BJ (cell line): ENCODE results near the gene OGFR. TPM values are rescaled to one million over a fixed set of nuclear protein-coding genes. Genes with fewer than 3 reads are reported as not detected.
A peak's percentile ranks its signal among the peaks of the same experiment; 100 is the strongest.

Experiments used
- CTCF ChIA-PET: fragments of 350-600 bp; formaldehyde crosslinking; extraction: SDS; loops from one replicate; lab custom pipeline; 2021; ENCODE audit warnings: antibody characterized with exemption, inconsistent platforms; lab: Yijun Ruan, JAX
- POLR2A ChIA-PET: fragments of 300-600 bp; sonication (Branson Sonifier 250); formaldehyde crosslinking; extraction: SDS; loops from one replicate; lab custom pipeline; 2021; ENCODE audit warnings: antibody characterized with exemption; lab: Charles Lee
- DNase-seq: peaks from one replicate; pipeline ENCODE4 v3.0.0-alpha.2; 2011; ENCODE audit warnings: low read depth
- H3K27me3 ChIP-seq: 2 replicates; pipeline ENCODE4 v1.6.0; 2011; ENCODE audit warnings: low read length; ENCODE audit not compliant: control insufficient read depth, insufficient read depth
- H3K36me3 ChIP-seq: 2 replicates; pipeline ENCODE4 v1.5.1; 2011; ENCODE audit warnings: low read length; ENCODE audit not compliant: control insufficient read depth, insufficient read depth
- H3K4me3 ChIP-seq: 2 replicates; pipeline ENCODE4 v1.5.1; 2011; ENCODE audit warnings: low read depth, mild to moderate bottlenecking, control low read depth, low read length
- polyA plus RNA-seq: library from polyadenylated mRNA; depleted of rRNA; stranded (reverse); fragments of >200 nt; gene quantifications from 2 replicates; pipeline ENCODE4 v1.2.3, GENCODE V29; 2011
- TF ChIP-seq, protein P1 (sequence below): IDR thresholded peaks from 2 replicates; pipeline ENCODE4 v1.5.1; 2011; ENCODE audit warnings: low read depth, mild to moderate bottlenecking, control low read depth, inconsistent platforms, low read length, moderate library complexity; ENCODE audit not compliant: insufficient read depth

OGFR gene
- polyA plus RNA-seq, 1 experiment: 34.2 TPM

DNA sequence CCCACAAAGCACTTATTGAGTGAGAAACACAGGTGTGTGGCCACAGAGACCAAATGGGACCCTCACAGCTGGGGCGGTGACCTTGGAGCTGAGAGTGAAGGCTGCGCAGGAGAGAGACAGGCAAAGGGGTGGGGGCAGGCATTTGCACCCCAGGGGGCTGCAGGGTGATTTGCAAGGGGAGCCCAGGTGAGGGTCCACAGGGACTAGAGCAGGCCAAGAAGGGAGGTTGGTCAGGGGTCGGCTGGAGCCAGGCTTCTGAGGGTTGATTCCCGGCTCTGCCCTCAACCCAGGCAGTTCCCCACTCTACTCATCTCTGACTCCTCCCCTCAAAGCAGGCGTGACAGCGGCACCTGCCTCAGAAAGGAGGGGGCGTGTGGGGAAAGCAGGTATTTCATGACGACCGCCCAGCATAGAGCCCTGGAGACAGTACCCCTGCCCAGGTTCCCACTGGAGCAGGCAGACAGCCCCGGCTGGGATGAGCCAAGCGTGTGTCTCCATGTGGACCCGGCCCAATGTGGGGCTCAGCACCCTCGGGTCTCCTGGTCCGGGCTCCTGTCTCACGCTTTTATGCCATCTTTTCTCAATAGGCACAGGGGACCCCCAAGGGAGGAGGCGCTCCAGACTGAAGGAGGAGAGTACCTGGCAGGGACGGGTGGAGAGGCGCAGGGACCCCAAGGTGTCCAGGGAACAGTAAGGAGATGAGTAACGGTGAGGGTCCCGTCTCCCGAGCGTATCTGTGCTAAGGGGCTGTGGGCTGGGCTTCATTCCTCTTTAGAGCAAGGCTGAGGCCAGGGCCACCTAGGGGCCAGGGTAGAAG is 11.5 kb upstream of the OGFR start:
- ChIA-PET POLR2A (no interaction called here), CTCF (interaction anchor here (0.6 to 2.7 kb wide), 18 partner anchors 11 to 293 kb away, joined by 3 to 72 read pairs (median 7); partner anchors contain the start of gene SLCO4A1)
- Histone ChIP-seq H3K27me3 (no peaks in the 10 kb centered on the region; the same call in 1 of the 2 replicates), H3K4me3 (no peak overlapping the region), H3K36me3 (peaks cover 1% of the 10 kb centered on the region; the same call in 1 of the 2 replicates)
- TF ChIP-seq, protein P1, sequence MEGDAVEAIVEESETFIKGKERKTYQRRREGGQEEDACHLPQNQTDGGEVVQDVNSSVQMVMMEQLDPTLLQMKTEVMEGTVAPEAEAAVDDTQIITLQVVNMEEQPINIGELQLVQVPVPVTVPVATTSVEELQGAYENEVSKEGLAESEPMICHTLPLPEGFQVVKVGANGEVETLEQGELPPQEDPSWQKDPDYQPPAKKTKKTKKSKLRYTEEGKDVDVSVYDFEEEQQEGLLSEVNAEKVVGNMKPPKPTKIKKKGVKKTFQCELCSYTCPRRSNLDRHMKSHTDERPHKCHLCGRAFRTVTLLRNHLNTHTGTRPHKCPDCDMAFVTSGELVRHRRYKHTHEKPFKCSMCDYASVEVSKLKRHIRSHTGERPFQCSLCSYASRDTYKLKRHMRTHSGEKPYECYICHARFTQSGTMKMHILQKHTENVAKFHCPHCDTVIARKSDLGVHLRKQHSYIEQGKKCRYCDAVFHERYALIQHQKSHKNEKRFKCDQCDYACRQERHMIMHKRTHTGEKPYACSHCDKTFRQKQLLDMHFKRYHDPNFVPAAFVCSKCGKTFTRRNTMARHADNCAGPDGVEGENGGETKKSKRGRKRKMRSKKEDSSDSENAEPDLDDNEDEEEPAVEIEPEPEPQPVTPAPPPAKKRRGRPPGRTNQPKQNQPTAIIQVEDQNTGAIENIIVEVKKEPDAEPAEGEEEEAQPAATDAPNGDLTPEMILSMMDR: no peak
- no peak for DNase-seq

DNA sequence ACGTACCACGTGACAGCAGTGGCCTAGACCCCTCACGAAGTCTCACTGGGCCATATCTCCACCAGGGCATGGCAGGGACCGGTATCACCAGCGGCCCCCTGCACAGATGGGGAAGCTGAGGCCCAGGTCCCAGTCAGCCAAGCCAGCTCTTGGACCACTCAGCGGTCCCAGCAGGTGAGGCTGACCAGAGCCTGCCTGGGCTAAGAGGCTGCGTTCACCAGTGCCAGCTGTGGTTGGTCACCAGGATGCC is 11.0 kb upstream of the OGFR start:
- H3K36me3 ChIP-seq: peaks cover 5% of the 10 kb centered on the region
- TF ChIP-seq, protein P1: no peak
- no peak for DNase-seq
- ChIA-PET POLR2A (interaction anchor here (0.7 kb wide), 1 partner anchor 9 kb away, joined by 3 read pairs; no protein-coding TSS in a partner anchor), CTCF (interaction anchor here (1.3 kb wide), 2 partner anchors 14 to 124 kb away, joined by 4 to 6 read pairs; no protein-coding TSS in a partner anchor)
- H3K27me3 ChIP-seq: no peaks in the 10 kb centered on the region; the same call in 1 of the 2 replicates
- peak overlapping the region; percentile 26; the same call in 1 of the 2 replicates for H3K4me3 ChIP-seq

DNA sequence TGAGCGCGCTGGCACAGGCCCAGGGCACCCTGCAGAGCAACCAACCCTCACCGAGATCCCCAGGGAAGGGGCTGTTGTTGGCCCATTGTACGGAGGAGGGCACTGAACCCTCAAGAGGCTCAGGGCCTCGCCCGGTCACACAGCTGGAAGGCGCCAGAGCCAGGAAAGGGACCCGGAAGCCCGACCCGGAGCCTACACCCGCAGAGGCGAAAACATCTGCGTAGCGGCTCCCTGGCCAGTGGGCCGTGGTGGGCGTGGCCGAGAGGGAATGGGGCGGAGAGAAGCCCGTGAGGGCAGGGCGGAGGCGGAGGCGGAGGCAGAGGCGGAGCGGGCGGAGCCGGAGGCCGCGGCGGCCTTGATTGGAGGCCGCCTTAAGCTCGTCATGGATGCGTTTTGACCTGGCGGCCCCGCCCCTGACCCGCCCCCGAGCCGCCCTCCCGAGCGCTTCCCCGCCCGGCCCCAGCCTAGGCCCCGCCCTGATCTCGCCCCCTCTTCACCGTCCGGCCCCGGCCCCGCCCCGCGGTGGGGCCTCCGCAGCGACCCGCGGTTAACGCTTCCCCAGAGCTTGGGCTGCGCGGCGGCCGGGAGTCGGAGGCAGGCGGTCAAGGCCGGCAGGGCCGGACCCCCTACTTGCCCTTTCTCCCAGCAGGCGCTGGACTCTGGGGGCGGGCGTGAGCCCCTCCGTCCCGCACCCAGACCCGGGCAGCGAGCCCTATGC is 10.5 kb upstream of the OGFR start:
- Histone ChIP-seq H3K36me3 (peaks cover 9% of the 10 kb centered on the region), H3K27me3 (no peaks in the 10 kb centered on the region), H3K4me3 (peak overlapping the region; percentile 63)
- TF ChIP-seq, protein P1: no peak
- CTCF ChIA-PET: interaction anchor here (0.9 to 2.0 kb wide), 4 partner anchors 14 to 126 kb away, joined by 3 to 6 read pairs (median 5); no protein-coding TSS in a partner anchor
- POLR2A ChIA-PET: interaction anchor here (0.6 to 0.7 kb wide), 5 partner anchors 9 to 747 kb away, joined by 3 to 9 read pairs (median 4); no protein-coding TSS in a partner anchor
- peak; percentile 70 for DNase-seq

- TF ChIP-seq, protein P1: no peak
- no peak for DNase-seq
- ChIA-PET POLR2A (no interaction called here), CTCF (interaction anchor here (2.0 to 3.2 kb wide), 2 partner anchors 13 to 127 kb away, joined by 6 to 12 read pairs; no protein-coding TSS in a partner anchor)
- no peaks in the 10 kb centered on the region for H3K27me3 ChIP-seq
- peak overlapping the region; percentile 63 for H3K4me3 ChIP-seq
- H3K36me3 ChIP-seq: peaks cover 15% of the 10 kb centered on the region
Measured at GRCh38 chr20:62795023-62795761, 9.4 kb upstream of the OGFR start.
